HepG2 (cell line): ENCODE results near the gene PRTN3. TPM values are rescaled to one million over a fixed set of nuclear protein-coding genes. Genes with fewer than 3 reads are reported as not detected.

Experiments
- ATAC-seq: fragments of 200-7000 bp; cut with Tn5 transposase; 3 replicates; pipeline ENCODE4 v1.9.1; 2020; ENCODE audit warnings: mild to moderate bottlenecking, moderate library complexity
- BruUV-seq: library from RNA; stranded (reverse); fragments of 400-500 nt; replicated peaks from 2 replicates; lab custom pipeline; 2021; lab: Mats Ljungman, UMichigan
- CTCF ChIA-PET: fragments of 300-600 bp; formaldehyde crosslinking; extraction: SDS; loops from one replicate; lab custom pipeline; 2021; ENCODE audit warnings: low total read pairs, inconsistent platforms, low intra/inter-chr PET ratio; lab: Yijun Ruan, JAX
- POLR2A ChIA-PET: fragments of 350-600 bp; sonication (Branson Sonifier 250); formaldehyde crosslinking; loops from one replicate; lab custom pipeline; 2020; ENCODE audit warnings: antibody characterized with exemption, inconsistent platforms; lab: Yijun Ruan, JAX
- DNase-seq: peaks from one replicate; pipeline ENCODE4 v3.0.0-alpha.2; 2015; ENCODE audit warnings: low spot score
- FAIRE-seq: peaks from 3 replicates; lab custom pipeline; 2011; peaks lifted over from hg19 to GRCh38; lab: Jason Lieb, UNC
- H2AFZ ChIP-seq: one replicate; pipeline ENCODE4 v1.6.1; 2011; ENCODE audit warnings: low read length, inconsistent platforms
- H3K27ac ChIP-seq: fragments of 300-600 bp; 3 replicates; pipeline ENCODE4 v1.8.0; 2011; ENCODE audit warnings: mixed run types, mild to moderate bottlenecking, mixed read lengths, low read length, inconsistent platforms; ENCODE audit not compliant: insufficient read depth; ENCODE audit errors: extremely low read length
- H3K27me3 ChIP-seq, 2 experiments: fragments of 200-600 bp in 1 of 2; 2 replicates in 1 of 2; 3 replicates in 1 of 2; pipeline versions ENCODE4 v1.6.0 to v1.8.0; 2011; ENCODE audit warnings: low read length in 2 of 2, mild to moderate bottlenecking in 2 of 2, moderate library complexity in 2 of 2, inconsistent platforms in 1 of 2; ENCODE audit not compliant: insufficient read depth in 2 of 2, control insufficient read depth in 1 of 2
- H3K36me3 ChIP-seq, 2 experiments: fragments of 200-600 bp in 1 of 2; replicated peaks in 1 of 2; 2 replicates in 1 of 2; 3 replicates in 1 of 2; pipeline versions ENCODE4 v1.5.1 to v1.8.0; 2011; ENCODE audit warnings: low read length in 2 of 2, inconsistent platforms in 1 of 2; ENCODE audit not compliant: insufficient read depth in 2 of 2, control insufficient read depth in 1 of 2
- H3K4me1 ChIP-seq: 2 replicates; pipeline ENCODE4 v1.5.1; 2012; ENCODE audit warnings: low read length, inconsistent platforms; ENCODE audit not compliant: insufficient read depth
- H3K4me2 ChIP-seq: 2 replicates; pipeline ENCODE4 v1.6.0; 2011; ENCODE audit warnings: low read depth, low read length, inconsistent platforms
- H3K4me3 ChIP-seq, 3 experiments: fragments of 200-600 bp in 1 of 3; sonication (generic), shearing (Covaris generic) in 1 of 3; replicated peaks in 1 of 3; 2 replicates each; pipeline ENCODE4 v1.5.1; 2011 to 2016; ENCODE audit warnings: low read length in 3 of 3, inconsistent platforms in 2 of 3, low read depth in 2 of 3, mild to moderate bottlenecking in 2 of 3, control low read depth in 1 of 3, mixed read lengths in 1 of 3; ENCODE audit not compliant: insufficient read depth in 1 of 3
- H3K79me2 ChIP-seq: one replicate; pipeline ENCODE4 v1.6.1; 2011; ENCODE audit warnings: low read length, inconsistent platforms; ENCODE audit not compliant: insufficient read depth
- H3K9ac ChIP-seq: 2 replicates; pipeline ENCODE4 v1.6.0; 2011; ENCODE audit warnings: mild to moderate bottlenecking, low read depth, low read length, inconsistent platforms; ENCODE audit not compliant: insufficient read depth
- H3K9me3 ChIP-seq: 2 replicates; pipeline ENCODE4 v1.5.1; 2012; ENCODE audit warnings: mild to moderate bottlenecking, low read length
- H4K20me1 ChIP-seq: 2 replicates; pipeline ENCODE4 v1.6.0; 2011; ENCODE audit warnings: inconsistent platforms, mild to moderate bottlenecking, low read length, moderate library complexity; ENCODE audit not compliant: insufficient read depth
- HMG20A ChIP-seq: IDR thresholded peaks from 2 replicates; pipeline ENCODE4 v1.6.1; 2016; ENCODE audit warnings: borderline replicate concordance
- NR3C1 ChIP-seq: sonication (generic); formaldehyde crosslinking; IDR thresholded peaks from 2 replicates; pipeline ENCODE4 v1.4.0; 2020; ENCODE audit warnings: missing genetic modification reagents
- ZMYM3 ChIP-seq: sonication (generic); formaldehyde crosslinking; IDR thresholded peaks from 2 replicates; pipeline ENCODE4 v1.5.1; 2020; ENCODE audit warnings: mild to moderate bottlenecking, missing genetic modification reagents
- ZNF770 ChIP-seq: sonication (generic); formaldehyde crosslinking; IDR thresholded peaks from 2 replicates; pipeline ENCODE4 v1.5.0; 2020; ENCODE audit warnings: mild to moderate bottlenecking, missing genetic modification reagents
- ZNF773 ChIP-seq: sonication (generic); formaldehyde crosslinking; IDR thresholded peaks from 2 replicates; pipeline ENCODE4 v1.4.0; 2020; ENCODE audit warnings: missing genetic modification reagents, borderline replicate concordance
- WGBS: methylation state at CpG from one replicate; pipeline ENCODE4 v1.1.6; 2017; ENCODE audit warnings: low lambda C conversion rate; 5-methylcytosine and 5-hydroxymethylcytosine counted together
- in situ Hi-C: cut with HindIII; loops from 2 replicates; pipeline ENCODE4 v1.10.0; 2017; ENCODE audit warnings: low pct_unique_long_range_greater_than_20kb; ENCODE audit not compliant: extremely low pct_ligation_motif_present
- intact Hi-C: fragments of 100-400 bp; cut with micrococcal nuclease; formaldehyde crosslinking; loops from one replicate; pipeline ENCODE4 v1.10.0; 2022; ENCODE audit not compliant: unreplicated experiment
- polyA plus RNA-seq, 8 experiments: library from polyadenylated mRNA; depleted of rRNA in 3 of 8; stranded (reverse) in 7 of 8; unstranded in 1 of 8; fragments of >200 nt; fragmentation: Illumina TruSeq in 4 of 8; extraction: Trizol in 4 of 8; gene quantifications; 2 replicates each; pipeline versions ENCODE4 v1.2.1 to v1.2.3, GENCODE V29; 2011 to 2016; ENCODE audit warnings: low read depth in 4 of 8, missing spikeins in 1 of 8, mixed read lengths in 1 of 8; ENCODE audit not compliant: insufficient read depth in 1 of 8
- total RNA-seq, 5 experiments: library from RNA; depleted of rRNA; stranded (reverse); fragments of >200 nt; fragmentation: Illumina TruSeq; extraction: Trizol; gene quantifications; 2 replicates each; pipeline ENCODE4 v1.2.3, GENCODE V29; 2016; ENCODE audit warnings: low read depth in 1 of 5
- TF ChIP-seq, protein P1 (sequence below): sonication (generic); formaldehyde crosslinking; IDR thresholded peaks from 2 replicates; pipeline ENCODE4 v1.9.0; 2022; ENCODE audit warnings: missing genetic modification reagents, mild to moderate bottlenecking, borderline replicate concordance

The PRTN3 gene
- total and polyA plus RNA-seq, 2 of the 13 experiments (the other 11 are each of a cell fraction or from before 2014, with no cell fraction given) = not detected

- H3K79me2 ChIP-seq = no peaks in the 10 kb centered on the region
- TF ChIP-seq, protein P1, sequence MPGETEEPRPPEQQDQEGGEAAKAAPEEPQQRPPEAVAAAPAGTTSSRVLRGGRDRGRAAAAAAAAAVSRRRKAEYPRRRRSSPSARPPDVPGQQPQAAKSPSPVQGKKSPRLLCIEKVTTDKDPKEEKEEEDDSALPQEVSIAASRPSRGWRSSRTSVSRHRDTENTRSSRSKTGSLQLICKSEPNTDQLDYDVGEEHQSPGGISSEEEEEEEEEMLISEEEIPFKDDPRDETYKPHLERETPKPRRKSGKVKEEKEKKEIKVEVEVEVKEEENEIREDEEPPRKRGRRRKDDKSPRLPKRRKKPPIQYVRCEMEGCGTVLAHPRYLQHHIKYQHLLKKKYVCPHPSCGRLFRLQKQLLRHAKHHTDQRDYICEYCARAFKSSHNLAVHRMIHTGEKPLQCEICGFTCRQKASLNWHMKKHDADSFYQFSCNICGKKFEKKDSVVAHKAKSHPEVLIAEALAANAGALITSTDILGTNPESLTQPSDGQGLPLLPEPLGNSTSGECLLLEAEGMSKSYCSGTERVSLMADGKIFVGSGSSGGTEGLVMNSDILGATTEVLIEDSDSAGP (CRISPR knock-in tag) = peak; percentile 20; the same call in 1 of the 2 replicates
- no peak for TF ChIP-seq ZNF773 (CRISPR knock-in tag)
- peak; percentile 44; the same call in 1 of the 2 replicates for TF ChIP-seq ZMYM3 (CRISPR knock-in tag)
- no peak for TF ChIP-seq HMG20A (CRISPR knock-in tag)
- TF ChIP-seq, all 625 proteins: peak for 2
- Histone ChIP-seq H3K9ac (no peak overlapping the region), H4K20me1 (no peaks in the 10 kb centered on the region), H3K27me3 (peaks cover under 1 to 10% of the 10 kb centered on the region in 2 experiments; a peak in 3 of 5 replicates), H3K4me2 (no peak overlapping the region), H3K9me3 (no peaks in the 10 kb centered on the region), H3K4me3 (no peak overlapping the region), H3K27ac (no peak overlapping the region), H3K4me1 (peaks cover 25% of the 10 kb centered on the region), H2AFZ (no peak overlapping the region), H3K36me3 (no peaks in the 10 kb centered on the region)
- no peak for ATAC-seq
- no peak for FAIRE-seq
- intact Hi-C loops (loop anchor here (5.0 kb wide), 1 partner anchor 83 kb away; no protein-coding TSS in a partner anchor), in situ Hi-C loops (loop anchor here (10.0 kb wide), 1 partner anchor 91 kb away; no protein-coding TSS in a partner anchor)
- WGBS = 15% methylated on average over 6 of the region's 40 CpGs
- CTCF ChIA-PET = interaction anchor here (1.7 kb wide), 1 partner anchor 85 kb away, joined by 5 read pairs; no protein-coding TSS in a partner anchor
- POLR2A ChIA-PET = no interaction called here
- no peak for DNase-seq
- BruUV-seq = no TSS peak
These were observed 14.8 kb downstream of the PRTN3 start for GRCh38 chr19:855566-856120.

- Histone ChIP-seq H3K9ac (no peak overlapping the region), H3K36me3 (no peaks in the 10 kb centered on the region), H3K27me3 (no peaks in the 10 kb centered on the region; a peak in 2 of 5 replicates), H3K4me3 (no peak overlapping the region), H3K27ac (no peak overlapping the region), H3K9me3 (no peaks in the 10 kb centered on the region), H2AFZ (no peak overlapping the region), H3K79me2 (no peaks in the 10 kb centered on the region), H4K20me1 (no peaks in the 10 kb centered on the region), H3K4me1 (peaks cover 19% of the 10 kb centered on the region), H3K4me2 (no peak overlapping the region)
- DNase-seq (no peak), ATAC-seq (no peak), FAIRE-seq (no peak)
- in situ Hi-C loops = loop anchor here (10.0 kb wide), 1 partner anchor 93 kb away; no protein-coding TSS in a partner anchor
- ChIA-PET POLR2A (no interaction called here), CTCF (no interaction called here)
- no TSS peak for BruUV-seq
- TF ChIP-seq ZNF770 (CRISPR knock-in tag) (peak; percentile 84), NR3C1 (CRISPR knock-in tag) (no peak)
- intact Hi-C loops = loop anchor here (5.0 kb wide), 1 partner anchor 86 kb away; no protein-coding TSS in a partner anchor
- 38% methylated on average over 9 of the region's 9 CpGs for WGBS
These were observed 17.5 kb downstream of the PRTN3 start for GRCh38 chr19:858284-858683.
